ENCODE results near the gene OPN4.

OPN4 gene

DNA sequence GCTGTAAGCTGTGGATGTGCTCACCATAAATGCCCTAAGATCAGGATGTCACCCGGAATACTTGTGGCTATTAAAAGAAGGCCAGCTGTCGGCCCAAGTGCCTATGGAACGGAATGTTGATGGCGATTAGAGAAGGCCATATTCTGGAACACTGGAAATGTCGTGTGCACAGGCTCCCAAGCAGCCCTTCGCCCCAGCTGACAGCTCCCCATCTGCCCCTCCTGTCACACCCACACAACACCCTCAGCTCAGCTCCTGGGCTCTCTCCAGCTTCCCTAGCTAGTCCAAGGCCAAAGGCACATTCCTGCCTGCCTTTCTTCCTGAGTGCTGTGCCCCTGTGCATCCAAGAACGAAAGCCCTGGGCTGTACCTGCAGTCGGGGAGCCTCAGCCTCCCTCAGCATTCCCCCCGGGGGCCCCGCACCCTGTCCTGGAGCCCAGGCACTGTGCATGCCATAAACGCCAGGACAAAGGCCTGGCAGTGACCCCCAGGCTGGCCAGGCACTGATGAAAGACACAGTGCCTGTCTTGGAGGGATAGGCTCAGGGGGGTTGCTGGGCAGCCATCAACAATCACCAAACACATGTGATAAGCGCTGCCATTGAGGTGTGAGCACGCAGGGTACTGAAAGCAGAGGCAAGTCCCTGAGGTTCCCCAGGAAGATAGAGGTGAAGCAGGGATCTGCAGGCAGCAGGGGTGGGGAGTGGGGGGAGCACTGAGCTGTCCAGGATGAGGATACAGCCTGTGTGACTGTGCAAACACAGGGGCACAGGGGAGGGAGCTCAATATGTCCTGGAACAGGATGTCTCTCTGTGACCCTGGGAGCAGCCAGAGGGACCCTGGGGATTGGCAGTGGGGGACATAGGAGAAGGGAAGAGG lies 10.2 kb downstream of the OPN4 start:
- H3K4me1 ChIP-seq (ENCODE audit: insufficient read depth, low read length): no peaks in the 10 kb centered on the region
- H3K27me3 ChIP-seq (ENCODE audit: insufficient read depth, low read length, poor library complexity): no peaks in the 10 kb centered on the region
- no peak overlapping the region for H3K4me2 ChIP-seq (ENCODE audit: insufficient read depth, low read length)
- no peak for DNase-seq
- no peak overlapping the region for H3K4me3 ChIP-seq (ENCODE audit: low read depth in 1 of 2, low read length in 2 of 2)
- no peak overlapping the region for H2AFZ ChIP-seq (ENCODE audit: low read depth, low read length)
- no peaks in the 10 kb centered on the region for H3K79me2 ChIP-seq (ENCODE audit: insufficient read depth, low read length)
- H3K27ac ChIP-seq (ENCODE audit: low read length): no peak overlapping the region
- ATAC-seq (ENCODE audit: insufficient read depth, low read depth): no peak
- no peak overlapping the region for H3K9ac ChIP-seq (ENCODE audit: low read depth, low read length)
- H4K20me1 ChIP-seq (ENCODE audit: insufficient read depth, low read length): no peaks in the 10 kb centered on the region; the same call in 1 of the 2 replicates
- H3K36me3 ChIP-seq (ENCODE audit: insufficient read depth, low read length): no peaks in the 10 kb centered on the region
- H3K9me3 ChIP-seq (ENCODE audit: insufficient read depth, low read length, severe bottlenecking): no peaks in the 10 kb centered on the region
- TF ChIP-seq, protein P1, sequence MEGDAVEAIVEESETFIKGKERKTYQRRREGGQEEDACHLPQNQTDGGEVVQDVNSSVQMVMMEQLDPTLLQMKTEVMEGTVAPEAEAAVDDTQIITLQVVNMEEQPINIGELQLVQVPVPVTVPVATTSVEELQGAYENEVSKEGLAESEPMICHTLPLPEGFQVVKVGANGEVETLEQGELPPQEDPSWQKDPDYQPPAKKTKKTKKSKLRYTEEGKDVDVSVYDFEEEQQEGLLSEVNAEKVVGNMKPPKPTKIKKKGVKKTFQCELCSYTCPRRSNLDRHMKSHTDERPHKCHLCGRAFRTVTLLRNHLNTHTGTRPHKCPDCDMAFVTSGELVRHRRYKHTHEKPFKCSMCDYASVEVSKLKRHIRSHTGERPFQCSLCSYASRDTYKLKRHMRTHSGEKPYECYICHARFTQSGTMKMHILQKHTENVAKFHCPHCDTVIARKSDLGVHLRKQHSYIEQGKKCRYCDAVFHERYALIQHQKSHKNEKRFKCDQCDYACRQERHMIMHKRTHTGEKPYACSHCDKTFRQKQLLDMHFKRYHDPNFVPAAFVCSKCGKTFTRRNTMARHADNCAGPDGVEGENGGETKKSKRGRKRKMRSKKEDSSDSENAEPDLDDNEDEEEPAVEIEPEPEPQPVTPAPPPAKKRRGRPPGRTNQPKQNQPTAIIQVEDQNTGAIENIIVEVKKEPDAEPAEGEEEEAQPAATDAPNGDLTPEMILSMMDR (IDR thresholded peaks at IDR 0.05; ENCODE audit: borderline replicate concordance, extremely low read depth, low read length, poor library complexity, severe bottlenecking): no peak
- TF ChIP-seq EZH2 (IDR thresholded peaks at IDR 0.05; ENCODE audit: borderline replicate concordance, low read depth, low read length, severe bottlenecking): no peak

DNA sequence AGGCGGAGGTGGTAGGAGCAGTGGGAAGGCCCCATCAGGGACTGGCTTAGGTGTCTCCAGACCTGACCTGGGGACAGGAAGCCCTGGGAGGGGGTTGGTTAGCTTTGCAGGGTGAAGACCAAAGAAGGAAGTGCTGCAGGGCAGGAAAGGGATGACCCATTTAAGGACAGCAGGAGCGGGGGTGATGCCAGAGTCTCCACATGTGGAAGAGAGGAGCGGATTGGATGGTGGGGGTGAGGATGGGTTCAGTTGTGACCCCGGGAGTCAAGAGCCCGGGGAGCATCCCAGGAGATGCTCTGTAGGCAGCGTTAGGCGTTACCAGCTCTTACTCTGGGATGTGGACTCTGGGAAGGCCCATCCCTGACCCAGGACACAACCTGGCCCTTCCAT lies 10.9 kb downstream of the OPN4 start:
- H3K79me2 ChIP-seq (ENCODE audit: insufficient read depth, low read length): no peaks in the 10 kb centered on the region
- no peaks in the 10 kb centered on the region for H3K4me1 ChIP-seq (ENCODE audit: insufficient read depth, low read length)
- no peak for ATAC-seq (ENCODE audit: insufficient read depth, low read depth)
- no peaks in the 10 kb centered on the region; the same call in 1 of the 2 replicates for H4K20me1 ChIP-seq (ENCODE audit: insufficient read depth, low read length)
- H3K4me2 ChIP-seq (ENCODE audit: insufficient read depth, low read length): no peak overlapping the region
- no peaks in the 10 kb centered on the region for H3K9me3 ChIP-seq (ENCODE audit: insufficient read depth, low read length, severe bottlenecking)
- H2AFZ ChIP-seq (ENCODE audit: low read depth, low read length): no peak overlapping the region
- H3K27ac ChIP-seq (ENCODE audit: low read length): no peak overlapping the region
- DNase-seq: no peak
- no peak overlapping the region for H3K9ac ChIP-seq (ENCODE audit: low read depth, low read length)
- H3K27me3 ChIP-seq (ENCODE audit: insufficient read depth, low read length, poor library complexity): no peaks in the 10 kb centered on the region
- H3K36me3 ChIP-seq (ENCODE audit: insufficient read depth, low read length): no peaks in the 10 kb centered on the region
- TF ChIP-seq, protein P1 (IDR thresholded peaks at IDR 0.05; ENCODE audit: borderline replicate concordance, extremely low read depth, low read length, poor library complexity, severe bottlenecking): no peak
- TF ChIP-seq EZH2 (IDR thresholded peaks at IDR 0.05; ENCODE audit: borderline replicate concordance, low read depth, low read length, severe bottlenecking): no peak
- H3K4me3 ChIP-seq (ENCODE audit: low read depth in 1 of 2, low read length in 2 of 2): no peak overlapping the region

DNA sequence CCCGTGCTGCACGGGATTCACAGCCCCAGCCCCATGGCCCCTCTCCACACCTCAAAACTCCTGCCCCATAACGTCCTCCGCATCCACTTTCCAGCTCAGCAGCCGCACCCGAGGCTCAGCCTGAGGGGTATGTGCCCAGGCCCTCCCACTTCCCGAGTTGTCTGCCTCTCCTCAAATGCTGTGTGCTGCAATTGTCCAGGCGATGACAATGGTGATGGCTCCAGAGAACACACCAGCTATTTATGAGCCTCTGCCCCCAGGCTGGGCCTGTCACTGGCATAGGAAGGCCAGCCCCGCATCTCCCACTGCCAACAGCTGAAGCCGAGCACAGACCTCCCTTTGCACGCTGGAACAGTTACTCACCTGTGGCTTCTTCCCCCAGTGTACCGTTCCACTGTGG lies 11.5 kb downstream of the OPN4 start:
- H3K27me3 ChIP-seq (ENCODE audit: insufficient read depth, low read length, poor library complexity): no peaks in the 10 kb centered on the region
- no peaks in the 10 kb centered on the region for H3K36me3 ChIP-seq (ENCODE audit: insufficient read depth, low read length)
- H3K4me3 ChIP-seq (ENCODE audit: low read depth in 1 of 2, low read length in 2 of 2): no peak overlapping the region
- no peak overlapping the region for H3K9ac ChIP-seq (ENCODE audit: low read depth, low read length)
- H4K20me1 ChIP-seq (ENCODE audit: insufficient read depth, low read length): no peaks in the 10 kb centered on the region; the same call in 1 of the 2 replicates
- no peaks in the 10 kb centered on the region for H3K79me2 ChIP-seq (ENCODE audit: insufficient read depth, low read length)
- H3K4me2 ChIP-seq (ENCODE audit: insufficient read depth, low read length): no peak overlapping the region
- no peaks in the 10 kb centered on the region for H3K4me1 ChIP-seq (ENCODE audit: insufficient read depth, low read length)
- no peaks in the 10 kb centered on the region for H3K9me3 ChIP-seq (ENCODE audit: insufficient read depth, low read length, severe bottlenecking)
- no peak overlapping the region for H3K27ac ChIP-seq (ENCODE audit: low read length)
- DNase-seq: no peak
- H2AFZ ChIP-seq (ENCODE audit: low read depth, low read length): no peak overlapping the region
- TF ChIP-seq, protein P1 (IDR thresholded peaks at IDR 0.05; ENCODE audit: borderline replicate concordance, extremely low read depth, low read length, poor library complexity, severe bottlenecking): no peak
- TF ChIP-seq EZH2 (IDR thresholded peaks at IDR 0.05; ENCODE audit: borderline replicate concordance, low read depth, low read length, severe bottlenecking): no peak
- no peak for ATAC-seq (ENCODE audit: insufficient read depth, low read depth)
